ENCODE data around the gene CACNA2D3.

Gene CACNA2D3

GRCh38 chr3:55013145-55013925 lies 891.0 kb downstream of the CACNA2D3 start:
- Histone ChIP-seq H3K9me3 (ENCODE audit: control insufficient read depth, low read length) (no peaks in the 10 kb centered on the region), H3K4me3 (ENCODE audit: extremely low read depth, insufficient read depth, low read length, poor library complexity, severe bottlenecking) (no peak overlapping the region), H3K36me3 (ENCODE audit: control insufficient read depth, insufficient read depth, low read length) (no peaks in the 10 kb centered on the region), H3K27ac (ENCODE audit: low read depth, low read length, severe bottlenecking) (no peak overlapping the region), H3K4me1 (ENCODE audit: control insufficient read depth, insufficient read depth, low read length, poor library complexity, severe bottlenecking) (no peaks in the 10 kb centered on the region)
- WGBS, 2 experiments (ENCODE audit: insufficient coverage in 2 of 2), result 93 to 100% methylated on average over 1 to 3 of the region's 5 CpGs

- no peaks in the 10 kb centered on the region for H3K36me3 ChIP-seq (ENCODE audit: control insufficient read depth, insufficient read depth, low read length)
- 79 to 86% methylated on average over 3 to 4 of the region's 4 CpGs for WGBS, 2 experiments (ENCODE audit: insufficient coverage in 2 of 2)
Measured at GRCh38 chr3:55014081-55014480, 891.7 kb downstream of the CACNA2D3 start.

GRCh38 chr3:55014906-55015305 lies 892.6 kb downstream of the CACNA2D3 start:
- no peaks in the 10 kb centered on the region for H3K9me3 ChIP-seq (ENCODE audit: control insufficient read depth, low read length)
- no peak overlapping the region for H3K27ac ChIP-seq (ENCODE audit: low read depth, low read length, severe bottlenecking)
- no peaks in the 10 kb centered on the region for H3K4me1 ChIP-seq (ENCODE audit: control insufficient read depth, insufficient read depth, low read length, poor library complexity, severe bottlenecking)
- no peak overlapping the region for H3K4me3 ChIP-seq (ENCODE audit: extremely low read depth, insufficient read depth, low read length, poor library complexity, severe bottlenecking)
- 86 to 95% methylated on average over 4 of the region's 5 CpGs for WGBS, 2 experiments (ENCODE audit: insufficient coverage in 2 of 2)
- no peaks in the 10 kb centered on the region for H3K36me3 ChIP-seq (ENCODE audit: control insufficient read depth, insufficient read depth, low read length)

More at GRCh38 chr3:55014081-55014480, 891.7 kb downstream of the CACNA2D3 start:
- Histone ChIP-seq H3K9me3 (ENCODE audit: control insufficient read depth, low read length) (no peaks in the 10 kb centered on the region), H3K4me1 (ENCODE audit: control insufficient read depth, insufficient read depth, low read length, poor library complexity, severe bottlenecking) (no peaks in the 10 kb centered on the region), H3K4me3 (ENCODE audit: extremely low read depth, insufficient read depth, low read length, poor library complexity, severe bottlenecking) (no peak overlapping the region), H3K27ac (ENCODE audit: low read depth, low read length, severe bottlenecking) (no peak overlapping the region)

GRCh38 chr3:55017876-55018275 lies 895.5 kb downstream of the CACNA2D3 start:
- Histone ChIP-seq H3K27ac (ENCODE audit: low read depth, low read length, severe bottlenecking) (no peak overlapping the region), H3K9me3 (ENCODE audit: control insufficient read depth, low read length) (no peaks in the 10 kb centered on the region), H3K4me3 (ENCODE audit: extremely low read depth, insufficient read depth, low read length, poor library complexity, severe bottlenecking) (no peak overlapping the region), H3K36me3 (ENCODE audit: control insufficient read depth, insufficient read depth, low read length) (no peaks in the 10 kb centered on the region), H3K4me1 (ENCODE audit: control insufficient read depth, insufficient read depth, low read length, poor library complexity, severe bottlenecking) (no peaks in the 10 kb centered on the region)
- WGBS, 2 experiments (ENCODE audit: insufficient coverage in 2 of 2), result 92% methylated on average over 3 of the region's 3 CpGs; no CpG with 5 or more reads in 1 of the 2 experiments

GRCh38 chr3:55030938-55031337 lies 908.6 kb downstream of the CACNA2D3 start:
- Histone ChIP-seq H3K9me3 (ENCODE audit: control insufficient read depth, low read length) (no peaks in the 10 kb centered on the region), H3K4me1 (ENCODE audit: control insufficient read depth, insufficient read depth, low read length, poor library complexity, severe bottlenecking) (no peaks in the 10 kb centered on the region), H3K36me3 (ENCODE audit: control insufficient read depth, insufficient read depth, low read length) (no peaks in the 10 kb centered on the region), H3K27ac (ENCODE audit: low read depth, low read length, severe bottlenecking) (no peak overlapping the region), H3K4me3 (ENCODE audit: extremely low read depth, insufficient read depth, low read length, poor library complexity, severe bottlenecking) (no peak overlapping the region)
- WGBS, 2 experiments (ENCODE audit: insufficient coverage in 2 of 2), result 75 to 89% methylated on average over 2 to 3 of the region's 4 CpGs

- whole genome bisulfite sequencing, 2 experiments (ENCODE audit: insufficient coverage in 2 of 2), result 100% methylated on average over 1 to 3 of the region's 5 CpGs
- Histone ChIP-seq H3K27ac (ENCODE audit: low read depth, low read length, severe bottlenecking) (no peak overlapping the region), H3K4me1 (ENCODE audit: control insufficient read depth, insufficient read depth, low read length, poor library complexity, severe bottlenecking) (no peaks in the 10 kb centered on the region), H3K36me3 (ENCODE audit: control insufficient read depth, insufficient read depth, low read length) (no peaks in the 10 kb centered on the region), H3K4me3 (ENCODE audit: extremely low read depth, insufficient read depth, low read length, poor library complexity, severe bottlenecking) (no peak overlapping the region), H3K9me3 (ENCODE audit: control insufficient read depth, low read length) (no peaks in the 10 kb centered on the region)
Measured at GRCh38 chr3:55036883-55037577, 914.7 kb downstream of the CACNA2D3 start.

- WGBS, 2 experiments (ENCODE audit: insufficient coverage in 2 of 2), result no CpG with 5 or more reads among the region's 2 CpGs
- Histone ChIP-seq H3K27ac (ENCODE audit: low read depth, low read length, severe bottlenecking) (no peak overlapping the region), H3K4me1 (ENCODE audit: control insufficient read depth, insufficient read depth, low read length, poor library complexity, severe bottlenecking) (no peaks in the 10 kb centered on the region), H3K36me3 (ENCODE audit: control insufficient read depth, insufficient read depth, low read length) (no peaks in the 10 kb centered on the region), H3K9me3 (ENCODE audit: control insufficient read depth, low read length) (no peaks in the 10 kb centered on the region), H3K4me3 (ENCODE audit: extremely low read depth, insufficient read depth, low read length, poor library complexity, severe bottlenecking) (no peak overlapping the region)
Measured at GRCh38 chr3:55042591-55042990, 920.2 kb downstream of the CACNA2D3 start.

- WGBS, 2 experiments (ENCODE audit: insufficient coverage in 2 of 2), result no CpG with 5 or more reads among the region's 1 CpG
- Histone ChIP-seq H3K36me3 (ENCODE audit: control insufficient read depth, insufficient read depth, low read length) (no peaks in the 10 kb centered on the region), H3K9me3 (ENCODE audit: control insufficient read depth, low read length) (no peaks in the 10 kb centered on the region), H3K27ac (ENCODE audit: low read depth, low read length, severe bottlenecking) (no peak overlapping the region), H3K4me3 (ENCODE audit: extremely low read depth, insufficient read depth, low read length, poor library complexity, severe bottlenecking) (no peak overlapping the region), H3K4me1 (ENCODE audit: control insufficient read depth, insufficient read depth, low read length, poor library complexity, severe bottlenecking) (no peaks in the 10 kb centered on the region)
Measured at GRCh38 chr3:55044486-55044885, 922.1 kb downstream of the CACNA2D3 start.

- Histone ChIP-seq H3K4me1 (ENCODE audit: control insufficient read depth, insufficient read depth, low read length, poor library complexity, severe bottlenecking) (no peaks in the 10 kb centered on the region), H3K4me3 (ENCODE audit: extremely low read depth, insufficient read depth, low read length, poor library complexity, severe bottlenecking) (no peak overlapping the region), H3K27ac (ENCODE audit: low read depth, low read length, severe bottlenecking) (no peak overlapping the region), H3K9me3 (ENCODE audit: control insufficient read depth, low read length) (peaks cover 8% of the 10 kb centered on the region), H3K36me3 (ENCODE audit: control insufficient read depth, insufficient read depth, low read length) (no peaks in the 10 kb centered on the region)
- 94 to 95% methylated on average over 3 to 4 of the region's 5 CpGs for WGBS, 2 experiments (ENCODE audit: insufficient coverage in 2 of 2)
Measured at GRCh38 chr3:55059027-55059629, 936.8 kb downstream of the CACNA2D3 start.

- Histone ChIP-seq H3K4me3 (ENCODE audit: extremely low read depth, insufficient read depth, low read length, poor library complexity, severe bottlenecking) (no peak overlapping the region), H3K27ac (ENCODE audit: low read depth, low read length, severe bottlenecking) (no peak overlapping the region), H3K4me1 (ENCODE audit: control insufficient read depth, insufficient read depth, low read length, poor library complexity, severe bottlenecking) (no peaks in the 10 kb centered on the region), H3K36me3 (ENCODE audit: control insufficient read depth, insufficient read depth, low read length) (no peaks in the 10 kb centered on the region), H3K9me3 (ENCODE audit: control insufficient read depth, low read length) (no peaks in the 10 kb centered on the region)
- 56 to 93% methylated on average over 2 to 3 of the region's 5 CpGs for WGBS, 2 experiments (ENCODE audit: insufficient coverage in 2 of 2)
Measured at GRCh38 chr3:55060896-55061719, 938.8 kb downstream of the CACNA2D3 start.

Data from mesodermal cell (in vitro differentiated cells).